Left lobe of liver (tissue), 2 donors: ENCODE results near the gene TMBIM4. TPM values are rescaled to one million over a fixed set of nuclear protein-coding genes. Genes with fewer than 3 reads are reported as not detected.

Experiments
- ATAC-seq: fragments of 200-7000 bp; cut with Tn5 transposase; one replicate; pipeline ENCODE4 v1.9.1; 2020; ENCODE audit warnings: mild to moderate bottlenecking, moderate library complexity
- DNase-seq: peaks from one replicate; pipeline ENCODE4 v3.0.0-alpha.2; 2020; ENCODE audit warnings: low spot score
- total RNA-seq: library from RNA; stranded (reverse); gene quantifications from one replicate; pipeline ENCODE4 v1.2.1, GENCODE V29; 2021
- donor health status: DM: no; HTN: no; CAD: no; lungs with moderate emphysema.
- donor health status: DM: no; HTN: yes; CAD: no.

TMBIM4 gene
- total RNA-seq, 1 donor from 2014 or later: 73.2 TPM

DNA sequence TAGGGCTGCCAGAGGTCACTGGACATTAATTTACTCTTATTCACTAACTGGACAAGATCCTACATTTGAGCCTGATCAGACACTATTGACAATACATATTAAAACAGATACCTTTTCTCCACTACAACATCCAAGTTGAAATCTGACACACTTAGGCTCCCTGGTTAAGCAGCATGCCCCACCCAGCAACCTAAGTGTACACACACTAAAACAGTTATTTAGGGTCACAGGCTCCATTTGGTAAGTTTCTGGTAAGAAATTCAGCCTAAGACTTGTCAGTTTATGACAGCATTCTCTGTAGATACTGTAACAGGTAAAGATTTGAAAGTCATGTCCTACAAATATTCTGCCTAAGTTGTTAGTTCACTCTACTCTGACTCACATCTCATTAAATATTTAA is 27.0 kb downstream of the TMBIM4 start:
- no peak for DNase-seq
- ATAC-seq: no peak

DNA sequence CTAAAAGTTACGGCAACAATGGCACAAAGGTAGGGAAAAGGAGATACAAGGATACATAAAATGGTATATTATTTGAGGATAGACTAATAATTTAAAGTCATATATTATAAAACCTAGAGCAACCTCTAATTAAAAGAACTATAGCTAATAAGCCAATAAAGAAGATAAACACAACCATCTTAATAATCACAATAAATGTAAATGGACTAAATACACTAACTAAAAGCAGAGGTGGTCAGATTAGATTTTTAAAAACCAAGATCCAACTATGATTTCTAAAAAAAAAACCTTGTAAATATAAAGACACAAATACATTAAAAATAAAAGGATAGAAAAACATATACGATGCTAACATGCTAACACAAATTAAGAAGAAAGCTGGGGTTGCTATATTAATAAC is 28.5 kb downstream of the TMBIM4 start:
- DNase-seq: no peak
- no peak for ATAC-seq

GRCh38 chr12:66140731-66141130 is 29.1 kb downstream of the TMBIM4 start:
- ATAC-seq: no peak
- no peak for DNase-seq

GRCh38 chr12:66139328-66139727 is 30.5 kb downstream of the TMBIM4 start:
- no peak for ATAC-seq

DNA sequence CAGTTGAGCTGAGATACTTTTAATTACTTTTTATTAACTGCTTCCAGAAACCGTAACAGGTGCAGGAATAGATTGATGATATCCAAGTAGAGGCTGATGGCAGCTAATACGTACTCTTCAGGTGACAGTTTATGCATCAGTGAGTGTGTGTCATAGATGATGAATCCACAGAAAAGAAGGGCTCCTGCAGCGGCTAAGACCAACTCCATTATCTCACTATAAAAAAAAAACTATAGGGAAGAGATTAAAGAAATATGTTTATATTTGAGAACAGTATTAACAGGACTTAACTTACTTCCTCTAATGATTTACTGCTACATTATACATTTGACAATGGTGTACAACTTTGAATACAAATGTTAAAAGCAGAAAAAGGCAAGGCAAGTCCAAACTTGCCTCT is 31.9 kb downstream of the TMBIM4 start:
- ATAC-seq: no peak
- no peak for DNase-seq

More at GRCh38 chr12:66139328-66139727, 30.5 kb downstream of the TMBIM4 start:
- no peak for DNase-seq

GRCh38 chr12:66132408-66132807 is 37.4 kb downstream of the TMBIM4 start:
- DNase-seq (no peak), ATAC-seq (no peak)

GRCh38 chr12:66131067-66131688 is 38.6 kb downstream of the TMBIM4 start:
- no peak for DNase-seq
- ATAC-seq: peak; percentile 16

GRCh38 chr12:66130267-66131066 is 39.3 kb downstream of the TMBIM4 start, which contains the start of gene LLPH:
LLPH (minus strand) TSS chr12:66130750; CDS start chr12:66129106, 1,644 bp downstream.
- ATAC-seq: peak; percentile 98
- peak; percentile 91 for DNase-seq

GRCh38 chr12:66129934-66130266 is 39.9 kb downstream of the TMBIM4 start:
- no peak for ATAC-seq
- no peak for DNase-seq

DNA sequence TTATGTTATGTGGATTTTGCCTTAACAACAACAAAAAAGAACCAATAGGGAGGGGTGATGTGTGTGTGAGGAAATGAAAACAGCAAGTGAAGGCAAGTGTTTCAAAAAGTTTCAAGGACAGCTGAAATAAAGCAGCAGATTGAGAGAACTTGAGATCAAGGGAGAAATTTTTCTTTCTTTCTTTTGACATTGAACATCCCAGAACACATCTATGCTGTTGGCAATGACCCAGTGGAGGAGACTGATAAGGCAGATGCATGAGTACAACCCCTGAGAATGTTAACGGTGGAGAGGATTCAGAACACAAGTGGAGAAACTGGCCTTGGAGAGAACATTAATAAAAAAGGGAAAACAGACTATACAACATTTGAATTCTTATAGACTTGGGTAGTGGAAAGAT is 42.1 kb downstream of the TMBIM4 start:
- DNase-seq: no peak
- no peak for ATAC-seq

DNA sequence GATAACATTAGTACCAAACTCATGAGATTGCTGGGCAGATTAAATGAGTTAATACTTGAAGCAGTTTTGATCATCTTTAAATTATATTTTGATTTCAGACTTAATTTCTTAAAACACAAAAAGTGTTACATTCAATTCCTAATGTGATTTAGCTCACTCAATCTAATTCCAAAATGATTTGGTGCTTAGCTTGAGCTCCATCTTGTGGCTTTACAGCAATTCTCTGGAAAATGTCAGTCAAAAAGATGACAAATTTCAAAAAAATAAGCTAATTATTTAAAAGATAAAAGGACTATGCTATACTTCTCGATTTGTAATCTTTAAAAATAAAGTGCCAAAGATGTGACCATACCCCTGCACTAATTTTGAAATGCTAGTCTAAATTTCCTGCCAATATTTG is 49.3 kb downstream of the TMBIM4 start:
- ATAC-seq (no peak), DNase-seq (no peak)

DNA sequence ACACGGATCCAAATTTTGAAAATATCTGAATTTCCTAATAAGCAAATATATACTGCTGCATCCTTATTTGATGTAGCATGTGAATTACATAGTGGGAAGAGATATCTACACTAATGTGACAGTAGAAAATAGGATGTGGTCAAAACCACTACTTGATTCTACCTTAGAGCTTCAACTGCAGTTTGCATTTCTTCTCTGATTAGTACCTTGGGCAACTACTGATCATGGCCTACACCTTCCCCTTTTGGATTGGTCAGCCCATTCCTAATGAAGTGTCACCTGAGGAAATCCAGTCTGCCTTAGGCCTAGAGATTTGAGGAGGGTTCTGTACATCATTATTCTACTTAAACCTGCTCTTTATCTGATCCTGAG is 49.9 kb downstream of the TMBIM4 start:
- ATAC-seq (no peak), DNase-seq (no peak)

DNA sequence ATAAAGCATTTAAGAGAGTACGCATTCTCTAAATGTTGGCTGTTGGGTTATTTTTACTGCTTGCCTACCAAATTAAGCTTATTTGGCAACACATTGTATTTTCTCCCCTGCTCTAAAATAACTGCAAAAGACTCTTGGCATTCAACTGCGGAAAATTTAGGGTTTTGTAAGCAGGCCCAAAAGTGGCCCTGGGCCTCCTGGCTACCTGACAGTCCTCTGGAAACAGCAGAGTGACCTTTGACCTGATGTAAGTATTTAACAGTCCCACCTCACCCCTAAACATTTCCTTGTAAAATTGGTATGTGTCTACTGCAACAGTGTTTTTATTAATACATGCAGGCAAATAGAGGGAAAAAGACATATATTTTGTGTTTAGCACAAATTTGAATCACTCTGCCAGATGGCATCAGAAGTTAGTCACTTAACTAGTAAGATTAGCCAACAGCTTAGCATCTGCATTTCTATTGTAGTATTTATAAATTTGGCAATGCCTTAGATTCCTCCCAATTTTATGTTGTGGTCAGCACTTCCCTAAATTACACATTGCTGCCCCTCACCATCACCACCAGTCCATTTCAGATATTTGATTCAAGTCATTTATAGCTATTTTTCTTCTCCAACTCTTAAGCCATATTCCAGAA is 50.4 kb downstream of the TMBIM4 start:
- DNase-seq (no peak), ATAC-seq (peak; percentile 64)

DNA sequence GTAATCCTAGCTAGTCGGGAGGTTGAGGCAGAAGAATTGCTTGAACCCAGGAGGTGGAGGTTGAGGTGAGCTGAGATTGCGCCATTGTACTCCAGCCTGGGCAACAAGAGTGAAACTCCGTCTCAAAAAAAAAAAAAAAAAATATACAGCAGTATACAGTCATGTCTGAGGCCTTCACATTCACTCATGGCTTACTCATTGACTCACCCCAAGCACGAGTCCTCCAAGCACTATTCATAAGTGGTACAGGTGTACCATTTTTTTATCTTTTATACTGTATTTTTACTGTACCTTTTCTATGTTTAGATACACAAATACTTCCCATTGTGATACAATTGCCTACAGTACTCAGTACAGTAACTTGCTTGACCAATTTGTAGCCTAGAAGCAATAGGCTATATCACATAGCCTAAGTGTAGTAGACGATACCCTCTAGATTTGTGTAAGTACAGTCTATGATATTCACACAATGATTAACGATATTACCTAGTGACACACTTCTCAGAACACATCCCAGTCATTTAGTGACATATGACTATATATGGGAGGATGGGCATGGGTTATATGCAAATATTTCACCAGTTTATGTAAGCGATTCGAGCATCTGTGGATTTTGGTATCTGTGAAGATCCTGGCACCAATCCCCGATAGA is 51.4 kb downstream of the TMBIM4 start:
- DNase-seq: no peak
- ATAC-seq: no peak

GRCh38 chr12:66117242-66117641 is 52.6 kb downstream of the TMBIM4 start:
- ATAC-seq (no peak), DNase-seq (no peak)

GRCh38 chr12:66115071-66115600 is 54.7 kb downstream of the TMBIM4 start:
- ATAC-seq (no peak), DNase-seq (no peak)

- no peak for DNase-seq
- no peak for ATAC-seq
Measured at GRCh38 chr12:66113471-66113870, 56.3 kb downstream of the TMBIM4 start.

DNA sequence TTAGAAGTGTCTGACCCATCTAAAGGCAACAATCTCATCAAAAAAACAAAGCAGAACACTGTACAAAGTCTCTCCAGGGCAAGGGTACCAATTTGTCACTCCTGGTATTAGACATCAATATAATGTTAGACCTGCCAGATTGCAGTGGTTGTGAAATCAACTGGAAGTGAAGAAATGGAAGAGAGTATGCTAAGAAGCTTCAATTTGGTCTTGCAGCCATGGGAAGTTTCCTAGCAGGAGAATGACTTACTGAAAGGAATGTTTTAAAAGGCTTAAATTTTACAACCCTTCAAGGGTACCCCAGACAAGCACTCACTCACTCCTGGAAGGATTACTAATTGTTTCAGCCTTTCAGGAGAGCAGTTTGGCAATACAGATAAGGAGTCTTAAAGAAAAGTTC is 58.2 kb downstream of the TMBIM4 start:
- DNase-seq (no peak), ATAC-seq (no peak)

DNA sequence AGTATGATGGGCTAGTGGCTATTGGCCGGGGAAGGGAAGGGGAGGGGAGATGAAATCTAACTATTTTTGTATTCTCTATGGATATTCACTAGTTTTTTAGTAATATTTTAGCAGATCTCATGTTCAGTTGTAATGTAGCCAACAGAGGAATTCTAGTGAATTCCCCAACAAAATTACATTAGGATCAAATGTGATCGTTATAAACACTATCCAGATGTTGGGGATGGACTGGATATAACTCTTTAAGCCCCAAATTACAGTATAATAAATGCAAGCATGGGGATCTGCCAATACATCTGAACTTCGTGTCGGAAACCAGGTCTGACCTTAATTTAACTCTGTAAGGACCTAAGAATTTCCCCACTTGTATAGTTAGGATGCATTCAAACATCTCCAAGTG is 60.7 kb downstream of the TMBIM4 start:
- ATAC-seq (no peak), DNase-seq (no peak)

DNA sequence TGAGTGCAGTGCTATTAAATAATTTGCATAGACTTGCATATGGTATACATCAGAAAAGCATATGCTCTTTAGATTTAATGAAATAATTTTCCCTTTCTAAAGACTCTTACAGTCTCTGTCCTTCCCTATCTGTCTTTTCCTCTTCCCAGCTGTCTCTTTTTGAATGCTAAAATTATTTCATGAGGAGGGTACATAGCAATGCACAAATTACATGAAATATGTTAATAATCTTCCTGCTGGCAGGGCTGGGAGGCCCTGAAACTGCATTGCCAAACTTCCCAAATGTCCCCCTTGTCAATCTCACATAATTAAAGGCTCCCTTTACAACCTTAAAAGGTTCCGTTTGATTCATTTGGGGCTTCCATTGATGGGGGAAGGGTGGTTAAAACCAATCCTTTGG is 61.4 kb downstream of the TMBIM4 start:
- DNase-seq: no peak
- ATAC-seq: no peak

DNA sequence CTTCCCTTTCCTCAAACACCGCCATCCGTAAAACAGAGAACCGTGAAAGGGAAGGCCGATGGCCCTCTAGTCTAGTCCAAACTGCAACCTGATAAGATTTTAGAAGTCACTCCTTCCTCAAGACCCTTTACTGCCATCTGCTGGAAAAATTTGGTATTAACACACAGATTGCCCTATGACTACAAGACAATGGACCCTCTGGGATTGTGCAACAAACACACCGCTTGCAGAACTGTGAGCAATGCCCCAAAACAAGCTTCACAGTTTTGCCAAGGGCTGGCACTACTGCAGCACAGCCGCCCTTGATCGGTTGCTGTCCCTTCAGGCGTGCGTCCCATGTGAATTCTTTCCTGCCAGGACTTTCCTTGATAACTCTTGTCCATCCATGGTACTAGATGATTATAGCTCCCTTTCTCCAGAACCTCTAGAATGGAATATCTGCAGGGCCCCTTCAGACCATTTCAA is 62.3 kb downstream of the TMBIM4 start:
- DNase-seq (peak; percentile 72), ATAC-seq (peak; percentile 99)
